Smooth muscle cell (in vitro differentiated cells): ENCODE measurements around the gene CTIF. TPM values are rescaled to one million over a fixed set of nuclear protein-coding genes. Genes with fewer than 3 reads are reported as not detected.

Experiments
- DNase-seq: peaks from one replicate; lab custom pipeline; 2025; ENCODE audit not compliant: unreplicated experiment; lab: John Stamatoyannopoulos, UW
- H2AFZ ChIP-seq: fragments of 200-600 bp; sonication (generic); 2 replicates; pipeline ENCODE4 v1.6.0; 2016; ENCODE audit warnings: antibody characterized with exemption, low read depth, mild to moderate bottlenecking
- H3F3A ChIP-seq: fragments of 200-600 bp; sonication (generic); 2 replicates; pipeline ENCODE4 v1.6.0; 2017; ENCODE audit warnings: antibody characterized with exemption, low read depth
- H3K27ac ChIP-seq: fragments of 200-600 bp; sonication (generic); 2 replicates; pipeline ENCODE4 v1.5.1; 2016; ENCODE audit warnings: low read depth, mild to moderate bottlenecking
- H3K27me3 ChIP-seq: fragments of 200-600 bp; sonication (generic); 2 replicates; pipeline ENCODE4 v1.6.1; 2016; ENCODE audit warnings: low read depth, mild to moderate bottlenecking
- H3K36me3 ChIP-seq: fragments of 200-600 bp; sonication (generic); 2 replicates; pipeline ENCODE4 v1.5.1; 2016; ENCODE audit warnings: low read depth
- H3K4me1 ChIP-seq: fragments of 200-600 bp; sonication (generic); 2 replicates; pipeline ENCODE4 v1.5.1; 2016; ENCODE audit warnings: low read depth
- H3K4me2 ChIP-seq: fragments of 200-600 bp; sonication (generic); 2 replicates; pipeline ENCODE4 v1.6.0; 2016; ENCODE audit warnings: mild to moderate bottlenecking
- H3K4me3 ChIP-seq: fragments of 200-600 bp; sonication (generic); 2 replicates; pipeline ENCODE4 v1.5.1; 2016; ENCODE audit warnings: mild to moderate bottlenecking
- H3K79me2 ChIP-seq: fragments of 200-600 bp; sonication (generic); 2 replicates; pipeline ENCODE4 v1.6.0; 2016; ENCODE audit warnings: low read depth, mild to moderate bottlenecking
- H3K9ac ChIP-seq: fragments of 200-600 bp; sonication (generic); 2 replicates; pipeline ENCODE4 v1.6.0; 2016; ENCODE audit warnings: low read depth
- H3K9me3 ChIP-seq: fragments of 200-600 bp; sonication (generic); replicated peaks from 2 replicates; pipeline ENCODE4 v1.5.1; 2016; ENCODE audit warnings: low read depth
- H4K20me1 ChIP-seq: fragments of 200-600 bp; sonication (generic); 2 replicates; pipeline ENCODE4 v1.6.0; 2016; ENCODE audit warnings: low read depth
- CTCF ChIP-seq: fragments of 200-600 bp; sonication (generic); IDR thresholded peaks from 2 replicates; pipeline ENCODE4 v1.5.1; 2017; ENCODE audit warnings: borderline replicate concordance, mild to moderate bottlenecking, antibody characterized with exemption; ENCODE audit not compliant: insufficient read depth, poor library complexity, severe bottlenecking
- WGBS: methylation state at CpG from one replicate; pipeline ENCODE4 v1.1.7; 2016; ENCODE audit warnings: low lambda C conversion rate; 5-methylcytosine and 5-hydroxymethylcytosine counted together
- polyA plus RNA-seq: library from polyadenylated mRNA; unstranded; fragments of >200 nt; fragmentation: Nextera tagmentation; extraction: Ambion mirVana; gene quantifications from 2 replicates; pipeline ENCODE4 v1.2.1, GENCODE V29; 2016
- total RNA-seq: library from RNA; depleted of rRNA; stranded (reverse); fragments of >200 nt; gene quantifications from 2 replicates; pipeline ENCODE4 v1.2.3, GENCODE V29; 2014

CTIF gene
- total and polyA plus RNA-seq, 2 experiments from 2014 or later = 22.2 to 25.3 TPM

- Histone ChIP-seq H3K79me2 (no peaks in the 10 kb centered on the region), H3K4me3 (no peak overlapping the region), H3K36me3 (no peaks in the 10 kb centered on the region), H3F3A (peaks cover 44% of the 10 kb centered on the region), H4K20me1 (no peaks in the 10 kb centered on the region), H3K9ac (no peak overlapping the region), H3K27ac (no peak overlapping the region), H3K4me2 (no peak overlapping the region), H3K9me3 (no peaks in the 10 kb centered on the region), H3K4me1 (peaks cover 4% of the 10 kb centered on the region), H3K27me3 (no peaks in the 10 kb centered on the region), H2AFZ (no peak overlapping the region)
- DNase-seq = no peak
- WGBS = 73% methylated on average over 4 of the region's 4 CpGs
- TF ChIP-seq CTCF = no peak
Measured at GRCh38 chr18:48899558-48900174, 360.8 kb downstream of the CTIF start.

GRCh38 chr18:48900469-48900868 is 361.6 kb downstream of the CTIF start:
- 88% methylated on average over 1 of the region's 1 CpG for WGBS
- H3K4me3 ChIP-seq = no peak overlapping the region
- TF ChIP-seq CTCF = no peak

GRCh38 chr18:48901145-48902022 is 362.6 kb downstream of the CTIF start:
- no peak for TF ChIP-seq CTCF
- peak overlapping the region; percentile 99 for H3K27ac ChIP-seq
- peaks cover 46% of the 10 kb centered on the region for H3F3A ChIP-seq
- no peak overlapping the region for H2AFZ ChIP-seq
- peak overlapping the region; percentile 7 for H3K9ac ChIP-seq
- H3K4me3 ChIP-seq = no peak overlapping the region
- no peaks in the 10 kb centered on the region for H3K36me3 ChIP-seq
- H3K9me3 ChIP-seq = no peaks in the 10 kb centered on the region
- peaks cover 3% of the 10 kb centered on the region for H3K79me2 ChIP-seq
- H3K4me2 ChIP-seq = peak overlapping the region; percentile 11
- no peaks in the 10 kb centered on the region for H4K20me1 ChIP-seq
- DNase-seq = no peak
- H3K4me1 ChIP-seq = peaks cover 4% of the 10 kb centered on the region
- no peaks in the 10 kb centered on the region for H3K27me3 ChIP-seq
- 58% methylated on average over 4 of the region's 4 CpGs for WGBS

More at GRCh38 chr18:48900469-48900868, 361.6 kb downstream of the CTIF start:
- H3K27me3 ChIP-seq = no peaks in the 10 kb centered on the region
- peak overlapping the region; percentile 99 for H3K27ac ChIP-seq
- H3K9ac ChIP-seq = no peak overlapping the region
- no peak overlapping the region for H2AFZ ChIP-seq
- DNase-seq = no peak
- peaks cover 4% of the 10 kb centered on the region for H3K4me1 ChIP-seq
- H3K36me3 ChIP-seq = no peaks in the 10 kb centered on the region
- H3K4me2 ChIP-seq = no peak overlapping the region
- H3F3A ChIP-seq = peaks cover 48% of the 10 kb centered on the region
- H4K20me1 ChIP-seq = no peaks in the 10 kb centered on the region
- H3K9me3 ChIP-seq = no peaks in the 10 kb centered on the region
- H3K79me2 ChIP-seq = no peaks in the 10 kb centered on the region
